ENCODE data around the gene ARL4A.
A peak's percentile ranks its signal among the peaks of the same experiment; 100 is the strongest.

ARL4A gene

DNA sequence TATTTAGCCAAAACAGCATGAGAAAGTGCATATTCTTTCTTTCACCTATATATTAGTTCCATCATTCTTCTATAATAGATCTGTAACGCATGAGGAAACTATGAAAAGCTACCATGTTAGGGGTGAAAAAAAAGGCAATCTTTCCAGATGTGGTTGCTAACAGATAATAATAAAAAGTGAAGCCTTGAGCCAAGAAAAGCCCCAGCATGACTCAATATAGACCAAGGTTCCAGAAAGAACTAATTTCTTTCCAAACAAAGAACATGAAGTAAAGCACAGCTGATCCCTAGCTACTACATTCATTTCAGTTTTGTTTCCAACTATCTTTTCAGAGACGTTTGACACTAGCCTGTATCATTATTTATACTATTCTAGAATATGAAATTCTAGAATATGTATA is 16.4 kb downstream of the ARL4A start:
- DNase-seq, result no peak

DNA sequence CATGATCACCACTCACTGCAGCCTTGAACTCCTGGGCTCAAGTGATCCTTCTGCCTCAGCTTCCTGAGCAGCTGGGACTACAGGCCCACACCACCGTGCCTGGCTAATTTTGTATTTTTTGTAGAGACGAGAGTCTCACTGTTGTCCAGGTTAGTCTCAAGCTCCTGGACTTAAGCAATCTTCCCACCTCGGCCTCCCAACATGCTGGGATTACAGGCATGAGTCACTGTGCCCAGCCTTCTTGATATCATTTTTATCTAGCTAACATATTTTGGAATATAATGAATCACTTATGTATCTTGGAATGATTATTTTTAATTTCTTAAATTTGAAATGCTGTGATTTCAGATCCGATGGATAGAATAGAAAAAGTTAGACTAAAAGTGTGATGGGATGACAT is 18.4 kb downstream of the ARL4A start:
- no peak for DNase-seq

DNA sequence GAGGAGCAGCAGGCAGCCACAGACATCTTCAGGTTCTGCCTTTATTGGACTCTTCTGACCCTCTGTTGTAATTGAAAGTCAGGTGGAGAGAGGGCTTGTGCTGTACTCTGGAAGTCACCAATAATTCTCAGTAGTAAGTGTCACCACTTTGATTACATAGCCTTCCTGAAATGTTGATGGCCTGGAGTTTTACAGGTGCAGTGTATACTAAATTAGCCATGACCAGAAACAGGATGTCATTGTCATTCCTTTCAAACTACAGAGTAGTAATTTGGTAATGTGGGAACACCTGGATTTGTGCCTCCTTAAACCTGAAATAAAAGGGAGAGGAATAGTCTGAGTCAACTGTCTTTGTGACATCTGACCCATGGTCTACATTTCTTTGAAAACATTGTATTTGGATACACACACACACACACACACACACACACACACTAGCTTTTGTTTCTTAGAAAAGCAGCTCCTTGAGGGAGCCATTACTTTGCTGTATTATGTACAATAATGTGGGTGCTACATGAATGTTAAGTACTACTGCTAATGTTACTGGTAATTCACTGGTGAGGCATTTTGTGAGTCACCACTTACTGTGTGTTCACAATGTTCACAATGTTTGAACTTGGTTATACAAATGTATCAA is 19.6 kb downstream of the ARL4A start:
- DNase-seq, result no peak

DNA sequence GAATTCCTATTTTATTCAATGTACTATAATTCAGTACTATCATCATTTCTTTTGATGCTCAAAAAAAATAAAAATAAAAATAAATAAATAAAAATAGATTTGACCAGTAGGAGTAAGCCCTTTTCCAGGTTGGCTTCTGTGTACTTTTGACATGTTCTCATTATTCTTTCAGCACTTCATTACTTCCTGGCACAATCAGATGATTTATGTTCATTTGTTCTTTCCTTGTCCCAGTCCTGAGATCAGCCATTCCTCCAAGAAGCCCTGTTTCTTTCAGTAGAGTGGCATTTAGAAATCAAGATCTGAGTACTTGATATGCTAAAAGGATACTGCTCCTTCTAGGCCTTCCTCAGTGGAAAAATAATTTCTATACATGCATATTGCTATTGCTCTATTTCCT is 20.9 kb downstream of the ARL4A start:
- DNase-seq, result no peak

DNA sequence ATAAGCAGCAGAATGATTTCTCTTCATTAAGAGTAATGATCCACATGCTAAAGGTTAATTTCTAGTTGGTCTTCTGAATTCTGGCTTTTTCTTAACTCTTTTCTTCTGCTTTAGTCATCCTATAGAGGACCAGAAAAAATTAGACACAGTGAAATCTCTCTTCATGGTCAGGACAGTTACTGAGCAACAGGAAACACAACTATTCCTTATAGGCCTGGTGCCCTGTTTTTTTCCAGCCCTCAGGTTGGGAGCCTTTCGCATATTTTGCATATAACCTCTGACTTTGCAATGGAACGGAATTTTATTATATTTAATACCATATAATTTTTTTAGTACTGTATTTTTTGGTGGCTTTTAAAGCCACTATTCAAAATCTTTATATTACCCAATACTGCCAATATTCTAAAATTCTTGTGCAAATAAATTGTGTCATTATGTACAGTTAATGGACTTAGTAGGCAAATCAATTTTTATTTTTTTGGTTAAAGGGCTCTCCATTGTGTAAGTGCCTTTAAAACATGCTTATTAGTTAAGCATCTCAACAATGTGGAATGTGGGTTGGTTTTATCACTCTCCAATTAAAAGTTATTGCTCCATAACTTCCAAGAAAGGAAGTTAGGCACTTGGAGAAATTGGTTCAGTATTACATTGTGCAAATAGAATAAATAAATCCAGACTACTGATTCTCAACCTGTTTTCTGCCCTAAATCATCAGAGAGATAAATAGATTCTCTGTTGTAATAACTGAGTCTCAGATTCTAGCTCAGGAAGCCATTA is 22.5 kb downstream of the ARL4A start:
- DNase-seq, result no peak

DNA sequence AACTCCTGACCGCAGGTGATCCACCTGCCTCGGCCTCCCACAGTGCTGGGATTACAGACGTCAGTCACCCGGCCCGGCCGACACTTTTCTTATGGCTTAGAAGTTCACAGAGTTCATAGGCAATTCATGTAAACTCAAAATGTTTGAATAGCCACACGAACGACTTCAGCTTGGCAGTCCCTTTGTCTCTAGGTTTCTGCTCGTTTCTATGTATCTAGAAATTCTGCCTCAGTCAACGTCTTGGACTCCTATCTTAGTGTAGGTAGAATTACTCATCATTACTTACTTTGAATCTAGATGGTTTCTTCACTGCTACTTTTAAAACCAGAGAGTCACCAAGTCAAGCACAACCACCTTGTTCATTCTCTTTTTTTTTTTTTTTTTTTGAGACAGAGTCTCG is 23.7 kb downstream of the ARL4A start:
- DNase-seq, result no peak

DNA sequence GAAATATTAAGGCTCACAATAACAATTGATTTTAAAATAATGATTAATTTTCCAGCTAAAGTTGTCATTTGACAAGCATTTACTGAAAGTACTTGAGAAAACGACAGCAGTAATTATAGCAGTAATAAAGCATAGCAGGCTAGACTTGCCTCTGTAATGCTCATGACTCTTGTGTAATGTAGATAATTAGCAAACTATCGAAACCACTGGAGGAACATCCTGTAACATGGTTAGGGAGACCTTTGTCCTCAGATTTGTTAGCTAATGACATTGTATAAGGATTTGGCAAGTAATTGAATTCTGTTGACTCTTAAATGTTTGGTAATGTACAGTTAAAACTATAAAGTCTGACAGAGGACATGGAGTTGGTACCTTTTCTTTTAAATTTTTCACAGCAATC is 24.8 kb downstream of the ARL4A start:
- no peak for DNase-seq

DNA sequence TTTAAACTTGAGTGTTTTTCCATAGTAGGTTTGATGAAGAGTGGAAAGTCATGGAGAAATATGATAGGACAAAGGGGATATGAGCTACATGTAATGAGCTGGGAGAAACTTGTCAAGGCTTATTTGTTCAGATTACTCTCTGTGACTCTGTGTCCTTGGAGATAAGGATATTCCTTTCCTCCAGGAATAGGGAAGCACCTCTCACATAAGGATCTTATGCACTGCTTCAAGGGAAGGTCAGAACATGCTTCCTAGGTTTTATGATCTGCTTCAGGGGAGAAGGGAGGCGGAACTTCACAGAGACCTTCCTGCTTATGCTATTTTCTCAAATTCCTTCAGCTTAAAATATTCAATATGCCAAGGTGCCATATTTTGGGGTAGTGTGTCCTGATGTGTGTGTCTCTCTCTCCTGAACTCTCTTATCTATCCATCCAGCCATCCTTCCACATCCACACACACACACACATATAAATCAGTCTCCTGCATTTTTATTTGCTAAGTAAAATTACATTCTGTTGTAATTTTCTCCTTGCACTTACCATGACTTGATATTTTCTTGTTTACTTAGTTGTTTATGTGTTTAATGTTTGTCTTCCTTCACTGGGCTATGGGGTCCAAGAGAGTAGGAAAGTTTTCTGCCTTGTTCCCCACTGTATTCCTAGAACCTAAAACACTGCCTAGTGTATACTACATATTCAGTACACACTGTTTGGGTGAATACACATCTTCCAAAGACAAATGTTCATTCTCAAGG is 26.4 kb downstream of the ARL4A start:
- no peak for DNase-seq

DNA sequence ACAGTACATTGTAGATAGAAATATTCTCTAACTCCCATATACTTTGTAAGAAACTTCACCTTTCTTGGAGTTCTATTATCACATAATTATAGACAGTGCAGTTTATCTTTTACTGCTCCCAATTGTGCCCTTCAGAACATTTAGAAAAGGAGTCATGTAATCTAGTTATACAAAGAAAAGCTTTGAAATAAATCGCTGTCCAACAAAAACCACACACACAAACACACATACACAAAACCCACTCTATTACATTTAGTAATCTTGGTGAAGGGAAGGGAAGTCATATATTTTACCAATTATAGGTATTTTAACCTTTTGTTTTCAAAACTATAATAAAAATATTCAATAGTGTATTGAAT is 26.9 kb downstream of the ARL4A start:
- no peak for DNase-seq

DNA sequence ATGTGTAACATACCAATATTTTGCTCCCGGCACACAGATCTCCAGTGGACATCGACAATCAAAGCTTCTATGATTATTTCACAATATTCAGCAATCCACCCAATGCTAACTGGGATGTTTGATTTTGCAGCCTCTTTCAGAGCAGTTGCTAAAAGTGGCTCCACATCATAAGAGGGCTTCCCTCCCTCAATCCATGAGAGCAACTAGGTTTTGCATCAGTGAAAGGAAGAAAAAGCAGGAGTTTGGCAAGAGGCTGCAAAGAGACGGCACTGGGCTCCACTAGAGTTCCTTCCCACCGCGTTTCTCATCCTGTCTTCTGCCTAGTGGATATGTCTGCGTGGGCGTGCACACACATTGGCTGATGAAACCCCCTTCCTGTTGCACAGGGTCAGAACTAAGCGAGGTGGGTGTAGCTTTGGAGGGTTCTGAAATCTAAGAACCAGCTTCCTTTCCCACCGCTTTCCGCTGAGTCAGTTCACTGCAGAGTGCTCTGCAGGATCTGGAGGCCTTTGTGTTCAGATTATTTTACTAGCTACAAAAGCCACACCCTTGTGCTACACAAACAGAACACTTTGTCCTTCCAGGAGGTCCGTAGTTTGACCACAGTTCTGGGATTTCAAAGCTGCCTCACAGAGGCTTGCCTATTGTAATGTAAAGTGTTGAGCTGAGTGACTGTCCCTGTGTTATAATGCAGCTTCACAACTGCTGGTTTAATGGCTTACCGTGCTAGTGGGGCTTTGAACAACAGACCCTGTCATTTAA is 28.1 kb downstream of the ARL4A start:
- peak; percentile 59 for DNase-seq

DNA sequence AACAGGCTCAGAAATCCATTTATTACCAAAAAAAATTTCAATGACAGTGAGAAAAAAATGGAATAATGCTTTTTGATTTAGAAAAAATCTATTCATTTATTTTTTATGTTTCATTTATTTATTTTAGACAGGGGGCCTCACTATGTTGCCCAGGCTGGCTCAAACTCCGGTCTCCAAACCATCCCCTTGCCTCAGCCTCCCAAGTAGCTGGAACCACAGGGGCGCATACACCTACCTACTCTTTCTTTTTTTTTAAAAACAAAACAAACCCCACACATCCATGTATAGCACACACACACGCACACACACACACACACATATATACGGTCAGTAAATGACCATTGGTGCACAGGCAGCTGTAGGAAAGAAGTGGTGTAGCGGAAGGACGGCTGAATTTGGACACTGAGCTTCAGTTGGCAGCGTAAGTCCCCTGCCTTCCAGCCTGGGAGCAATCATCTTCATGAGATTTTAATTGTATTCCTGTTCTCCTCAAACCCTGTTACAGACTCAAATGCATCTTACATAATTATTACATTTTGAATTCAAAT is 28.8 kb downstream of the ARL4A start:
- no peak for DNase-seq

DNA sequence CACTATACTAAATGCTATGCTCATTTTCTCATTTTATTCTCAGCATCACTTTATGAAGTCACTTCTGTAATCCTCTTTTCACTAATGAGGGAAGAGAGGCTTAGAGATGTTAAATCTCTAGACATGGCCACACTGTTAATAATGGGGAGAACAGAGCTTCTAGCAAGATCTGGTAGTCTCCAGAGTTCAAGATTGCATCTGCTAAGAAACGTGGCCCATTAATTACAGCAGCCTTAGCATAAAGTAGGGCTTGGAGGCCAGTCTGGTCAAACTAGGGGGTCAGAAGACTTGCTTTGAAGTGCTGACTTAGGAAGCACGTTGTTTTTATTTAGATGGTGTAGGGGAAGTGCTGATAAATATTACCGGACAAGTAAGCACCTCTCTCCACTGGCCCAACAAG is 29.3 kb downstream of the ARL4A start:
- DNase-seq, result no peak

DNA sequence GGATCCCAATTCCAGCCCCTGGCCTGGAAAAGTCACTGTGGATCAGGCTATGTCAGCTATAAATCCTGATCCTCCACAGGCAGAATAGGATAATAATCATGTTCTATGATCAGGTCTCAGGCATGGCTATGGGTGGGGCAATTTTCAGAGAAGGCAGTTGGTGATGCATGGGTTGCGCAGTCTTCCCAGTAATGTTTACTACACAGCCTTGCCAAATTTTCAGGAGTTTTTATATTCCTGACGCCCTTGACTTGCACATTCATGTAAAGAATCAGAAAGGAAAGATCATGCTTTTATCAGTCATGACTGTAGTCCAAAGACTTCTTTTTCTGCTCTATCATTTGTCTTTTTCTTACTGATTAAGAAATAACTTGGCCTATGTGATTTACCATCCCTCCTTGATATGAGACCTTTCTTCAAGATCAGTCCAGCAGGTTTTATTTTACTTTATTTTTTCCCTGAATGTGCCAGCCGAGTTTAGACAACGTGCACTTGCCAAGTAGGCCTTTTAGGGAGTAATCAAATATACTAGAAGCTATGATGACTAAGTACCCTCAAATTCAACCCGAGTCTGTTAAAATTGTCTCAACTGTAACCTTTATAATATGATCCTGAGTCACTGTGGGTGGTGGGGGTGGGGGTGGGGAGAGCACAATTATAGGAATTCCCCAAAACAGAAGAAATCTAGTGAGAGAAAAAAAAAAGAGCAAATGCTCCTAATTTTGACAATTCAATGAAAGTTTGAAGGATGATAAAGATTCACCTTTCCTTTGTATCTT is 31.9 kb downstream of the ARL4A start:
- DNase-seq, result no peak

DNA sequence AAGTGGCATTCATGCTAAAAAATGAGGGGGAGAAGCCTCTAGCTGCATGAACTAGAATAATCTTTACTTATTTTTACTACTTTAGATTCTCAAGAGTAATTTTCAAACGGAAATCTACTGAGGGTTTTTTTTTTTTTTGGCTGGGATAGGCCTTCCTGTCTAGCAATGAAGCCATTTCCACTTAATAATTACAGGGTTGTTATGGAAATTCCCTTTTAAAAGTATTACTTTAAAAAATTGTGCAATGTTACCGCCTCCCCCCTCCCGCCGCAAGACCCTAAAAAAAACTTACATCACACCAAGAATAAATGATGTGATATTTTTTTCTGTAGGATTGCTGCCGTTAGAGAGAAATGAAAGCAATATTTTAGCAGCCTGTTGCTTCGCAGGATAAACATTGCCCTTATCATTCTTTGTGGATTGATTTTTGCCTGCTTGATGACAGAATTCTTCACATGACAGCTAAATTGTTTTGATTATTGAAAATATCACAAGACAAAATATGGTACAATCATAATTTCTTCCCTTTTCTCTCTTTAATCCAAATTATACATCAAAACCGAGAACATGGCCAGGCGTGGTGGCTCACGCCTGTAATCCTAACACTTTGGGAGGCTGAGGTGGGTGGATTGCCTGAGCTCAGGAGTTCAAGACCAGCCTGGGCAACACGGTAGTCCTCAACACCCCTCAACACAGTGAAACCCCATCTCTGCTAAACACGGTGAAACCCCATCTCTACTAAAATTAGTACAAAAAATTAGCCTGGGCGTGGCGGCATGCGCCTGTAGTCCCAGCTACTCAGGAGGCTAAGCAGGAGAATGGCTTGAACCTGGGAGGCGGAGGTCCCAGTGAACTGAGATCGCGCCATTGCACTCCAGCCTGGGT is 32.8 kb downstream of the ARL4A start:
- no peak for DNase-seq

DNA sequence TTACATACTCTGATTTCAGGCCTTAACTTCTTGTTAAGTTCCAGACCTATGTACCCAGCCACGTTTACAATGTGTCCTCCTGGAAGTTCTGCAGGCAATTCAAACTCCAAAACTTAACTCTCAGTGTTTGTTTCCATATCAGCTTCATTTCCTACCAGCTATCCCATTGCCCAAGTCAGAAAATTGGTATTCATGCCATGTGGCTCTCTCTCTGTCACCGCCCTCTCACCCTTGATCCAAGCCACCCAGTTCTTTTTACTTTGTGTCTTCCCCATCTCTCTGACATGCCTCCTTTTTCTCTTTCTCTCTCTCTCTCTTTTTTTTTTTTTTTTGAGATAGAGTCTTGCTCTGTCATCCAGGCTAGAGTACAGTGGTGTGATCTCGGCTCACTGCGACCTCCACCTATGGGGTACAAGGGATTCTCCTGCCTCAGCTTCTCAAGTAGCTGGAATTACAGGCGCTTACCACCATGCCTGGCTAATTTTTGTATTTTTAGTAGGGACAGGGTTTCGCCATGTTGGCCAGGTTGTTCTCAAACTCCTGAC is 33.9 kb downstream of the ARL4A start:
- DNase-seq, result no peak

DNA sequence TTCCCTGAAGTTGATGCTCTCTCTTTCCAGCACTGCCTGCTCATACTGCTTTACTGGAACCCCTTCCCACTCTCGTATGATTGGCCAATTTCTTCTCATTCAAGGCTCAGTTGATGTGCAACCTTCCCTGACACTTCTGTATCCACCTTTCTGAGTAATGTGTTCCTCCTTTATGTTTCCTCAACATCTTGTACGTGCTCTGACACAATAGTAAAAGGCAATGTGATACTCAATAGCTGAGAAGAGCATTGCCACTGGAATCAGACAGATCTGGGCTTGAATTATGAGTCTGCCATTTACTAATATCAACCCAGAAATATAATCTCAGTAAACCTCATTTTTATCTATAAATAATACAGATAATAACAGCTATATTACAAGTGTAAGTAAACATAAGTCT is 34.7 kb downstream of the ARL4A start:
- DNase-seq, result no peak

DNA sequence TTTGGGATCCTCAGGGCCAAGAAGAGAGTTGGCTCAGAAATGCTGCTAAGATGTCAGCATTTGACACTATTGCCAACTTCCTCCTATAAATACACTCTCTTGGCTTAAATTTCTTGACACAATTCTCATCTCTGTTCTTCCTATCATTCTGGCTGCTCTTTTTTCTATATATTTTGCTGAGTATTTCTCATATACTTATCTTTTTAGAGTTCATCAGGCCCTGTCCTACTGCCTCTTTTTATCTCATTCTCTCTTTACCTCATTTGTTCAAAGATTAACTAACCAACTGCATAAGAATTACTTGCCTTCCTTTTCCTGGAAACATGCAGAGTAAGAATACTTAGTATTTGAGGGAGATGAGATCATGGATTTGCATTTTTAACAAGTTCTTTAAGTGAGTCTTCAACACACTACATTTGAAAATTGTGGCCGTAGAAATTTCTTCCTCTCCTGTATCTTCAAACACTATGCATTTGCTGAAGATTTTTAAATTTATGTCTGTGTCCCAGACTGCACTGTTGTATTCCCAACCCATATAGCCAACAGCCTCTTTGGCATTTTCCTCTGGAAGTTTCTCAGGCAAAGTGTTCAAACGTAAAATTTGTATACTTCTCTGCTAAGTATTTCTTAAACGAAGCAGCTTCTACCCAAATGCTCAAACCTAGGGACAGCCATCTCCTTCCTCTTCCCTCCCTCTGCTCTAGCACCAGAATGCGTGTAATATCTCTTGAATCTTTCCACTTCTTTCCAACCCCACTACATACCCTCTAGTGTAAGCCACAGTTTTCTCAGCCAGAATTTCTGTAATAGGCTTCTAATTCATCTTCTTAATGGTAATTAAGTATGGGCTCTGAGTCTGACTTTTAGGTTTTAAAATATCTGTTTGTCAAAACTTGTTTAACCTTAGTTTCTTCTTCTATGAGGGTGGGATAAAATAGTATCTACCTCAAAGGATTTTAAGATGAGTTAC is 35.5 kb downstream of the ARL4A start:
- no peak for DNase-seq

DNA sequence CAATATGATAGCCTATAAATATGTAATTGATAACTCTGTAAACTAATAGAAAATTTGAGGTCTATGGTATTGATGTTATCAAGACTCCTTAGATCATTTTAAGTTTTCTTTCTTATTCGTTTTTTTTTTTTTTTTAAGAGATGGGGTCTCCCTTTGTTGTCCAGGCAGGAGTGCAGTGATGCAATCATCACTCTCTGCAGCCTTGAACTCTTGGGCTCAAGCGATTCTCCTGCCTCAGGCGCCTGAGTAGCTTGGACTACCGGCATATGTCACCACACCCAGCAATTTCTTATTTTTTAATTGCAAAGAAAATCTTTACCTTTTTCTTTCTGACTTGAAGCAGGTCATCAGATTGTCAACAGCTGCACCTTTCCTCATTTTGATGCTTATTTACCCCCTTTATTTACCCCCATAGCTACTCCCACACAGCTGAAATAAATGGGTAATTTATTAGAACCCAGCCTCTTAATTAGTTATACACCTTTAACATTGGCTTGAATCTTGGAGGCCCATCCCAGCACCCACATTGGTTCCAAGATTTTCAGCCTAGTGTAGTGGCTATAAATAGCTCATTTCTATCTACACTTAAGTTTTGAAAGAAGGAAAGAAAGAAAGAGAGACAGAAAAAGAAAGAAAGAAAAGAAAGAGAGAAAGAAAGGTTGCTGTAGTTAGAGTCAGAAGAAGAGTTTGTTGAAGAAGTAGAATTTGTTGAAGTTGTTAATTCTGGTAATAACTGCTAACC is 38.3 kb downstream of the ARL4A start:
- DNase-seq, result no peak

DNA sequence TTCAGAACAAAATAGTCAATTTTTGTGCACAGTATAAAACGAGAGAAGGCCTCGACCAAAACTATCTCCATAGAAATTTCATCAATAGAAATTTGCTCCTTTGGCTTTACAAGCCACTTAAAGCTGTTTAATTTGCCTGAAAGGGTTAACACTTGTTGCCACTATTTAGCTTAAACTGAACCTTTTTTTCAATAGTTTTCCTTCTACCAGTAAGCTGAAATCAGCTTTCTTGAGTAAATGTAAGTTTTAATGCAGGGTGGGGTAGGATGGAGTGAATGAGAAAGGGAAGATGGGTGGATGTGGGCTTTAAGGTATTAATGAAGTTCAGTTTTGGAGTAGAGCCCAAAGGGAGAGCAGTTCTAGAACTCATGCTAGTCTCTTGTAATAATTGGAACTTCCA is 39.5 kb downstream of the ARL4A start:
- no peak for DNase-seq

Data from activated CD8-positive, alpha-beta memory T cell treated with anti-CD3 and anti-CD28 coated beads for 24 hours (primary cell).